A549 treated with CpdA at 1 μM for 4 hours (cell line): Measurements from ENCODE around the gene RPL18A. TPM values are rescaled to one million over a fixed set of nuclear protein-coding genes. Genes with fewer than 3 reads are reported as not detected.

ENCODE experiments used
- total RNA-seq: library from RNA; stranded (reverse); fragments of 200-300 nt; extraction: Qiagen RNA extraction; gene quantifications from 5 replicates; pipeline ENCODE4 v1.2.3, GENCODE V29; 2022; ENCODE audit warnings: low read depth

Gene RPL18A
- total RNA-seq = 1,783 to 2,342 TPM (median 2,224 TPM) in 5 replicates

GRCh38 chr19:17859533-17860330, at the start of gene RPL18A:
TSS of gene RPL18A (plus strand) at chr19:17859910. CDS start at chr19:17859957, 47 bp downstream.

GRCh38 chr19:17821190-17821589, 38.5 kb upstream of the RPL18A start, which contains the start of gene INSL3:
TSS of gene INSL3 (minus strand) at chr19:17821519. CDS start at chr19:17821506, 13 bp downstream.

GRCh38 chr19:17847538-17848366, 12.0 kb upstream of the RPL18A start, which contains the start of gene JAK3:
TSS of gene JAK3 (minus strand) at chr19:17847982. CDS start at chr19:17844417, 3,565 bp downstream.

GRCh38 chr19:17871878-17872250, 12.2 kb downstream of the RPL18A start, which contains the start of gene SLC5A5:
TSS of gene SLC5A5 (plus strand) at chr19:17871945. CDS start at chr19:17872320, 375 bp downstream.

Other genes starting within 250 kb of the RPL18A start
- gene UNC13A, start 171.6 kb upstream of the RPL18A start, total RNA-seq = 1.5 to 2.0 TPM (median 1.7 TPM) in 5 replicates
- 29.4 to 36.2 TPM (median 33.8 TPM) in 5 replicates for gene MAP1S, start 140.4 kb upstream of the RPL18A start, total RNA-seq
- gene FCHO1, start 108.4 kb upstream of the RPL18A start, total RNA-seq = 17.9 to 22.4 TPM (median 19.8 TPM) in 5 replicates
- gene B3GNT3, start 64.8 kb upstream of the RPL18A start, total RNA-seq = 3.5 to 4.5 TPM (median 3.9 TPM) in 5 replicates
- gene INSL3, start 38.4 kb upstream of the RPL18A start, total RNA-seq = 0.37 to 0.81 TPM (median 0.41 TPM) in 4 of 5 replicates, not detected in the other
- 0.13 to 0.35 TPM (median 0.23 TPM) in 5 replicates for gene JAK3, start 11.9 kb upstream of the RPL18A start, total RNA-seq
- 0.06 to 0.13 TPM (median 0.10 TPM) in 4 of 5 replicates, not detected in the other for gene SLC5A5, start 12.0 kb downstream of the RPL18A start, total RNA-seq
- 98.0 to 115 TPM (median 105 TPM) in 5 replicates for gene CCDC124, start 73.1 kb downstream of the RPL18A start, total RNA-seq
- gene KCNN1, start 107.2 kb downstream of the RPL18A start, total RNA-seq = 0.37 to 1.4 TPM (median 0.59 TPM) in 5 replicates
- 19.4 to 29.6 TPM (median 27.1 TPM) in 5 replicates for gene ARRDC2, start 148.3 kb downstream of the RPL18A start, total RNA-seq
- not detected in 5 replicates for gene IL12RB1, start 227.0 kb downstream of the RPL18A start, total RNA-seq
- 1.7 to 2.6 TPM (median 1.9 TPM) in 5 replicates for gene MAST3, start 237.9 kb downstream of the RPL18A start, total RNA-seq